GM19238 (cell line): Measurements from ENCODE around the gene GALNT1.
A peak's percentile ranks its signal among the peaks of the same experiment; 100 is the strongest.

Experiments used
- DNase-seq: peaks from one replicate; pipeline ENCODE4 v3.0.0; 2011; ENCODE audit warnings: low spot score; ENCODE audit not compliant: insufficient read length

GALNT1 gene

DNA sequence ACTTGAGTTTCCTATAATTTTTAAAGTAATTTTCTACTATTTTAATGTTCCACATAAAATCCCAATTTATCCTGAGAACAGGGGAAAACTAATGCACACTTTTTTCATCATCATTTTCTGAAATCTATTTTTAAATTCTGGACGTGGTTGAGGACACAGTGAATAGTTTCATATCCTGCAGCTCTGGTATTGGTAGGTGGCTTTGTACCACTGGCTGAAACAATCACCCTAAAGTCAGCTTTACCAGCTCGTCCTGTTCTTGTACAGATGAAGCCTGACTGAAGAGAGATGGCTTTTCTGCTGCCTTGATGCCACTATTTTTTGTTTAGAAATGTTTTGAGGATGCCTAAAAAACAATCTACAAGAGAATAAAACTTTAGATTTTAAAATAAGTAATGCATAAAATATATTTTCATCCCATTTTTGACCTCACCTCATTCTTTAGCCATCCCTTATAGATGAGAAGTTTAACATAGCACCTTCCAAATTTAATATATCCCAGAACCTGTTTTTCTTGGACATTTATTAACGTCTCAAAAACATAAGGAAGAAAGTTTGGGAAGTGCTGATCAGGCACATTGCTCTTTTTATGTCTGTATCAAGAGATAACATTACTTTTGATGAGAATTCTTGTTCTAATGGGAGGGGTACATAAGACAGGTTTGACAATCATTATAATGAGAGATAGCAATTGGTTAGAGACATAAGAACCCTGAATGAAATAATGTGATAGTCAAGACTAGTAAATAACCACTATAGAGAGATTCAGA is 80.9 kb downstream of the GALNT1 start:
- no peak for DNase-seq

- no peak for DNase-seq
Observed at GRCh38 chr18:35671966-35672603, 90.5 kb downstream of the GALNT1 start.

- no peak for DNase-seq
Observed at GRCh38 chr18:35672897-35673296, 91.4 kb downstream of the GALNT1 start.

DNA sequence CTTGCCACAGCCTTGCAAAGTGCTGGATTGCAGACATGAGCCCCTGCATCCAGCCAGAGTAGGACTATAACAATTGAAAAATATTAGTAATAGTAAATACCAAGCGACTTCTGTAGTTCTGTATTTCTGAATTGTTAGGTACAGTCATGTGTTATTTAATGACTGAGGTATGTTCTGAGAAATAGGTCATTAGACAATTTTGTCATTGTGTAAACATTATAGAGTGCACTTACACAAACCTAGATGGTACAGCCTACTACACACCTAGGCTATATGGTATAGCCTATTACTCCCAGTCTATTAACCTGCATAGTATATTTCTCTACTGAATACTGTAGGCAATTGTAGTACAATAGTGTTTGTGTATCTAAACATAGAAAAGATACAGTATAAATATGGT is 92.1 kb downstream of the GALNT1 start:
- DNase-seq: no peak

DNA sequence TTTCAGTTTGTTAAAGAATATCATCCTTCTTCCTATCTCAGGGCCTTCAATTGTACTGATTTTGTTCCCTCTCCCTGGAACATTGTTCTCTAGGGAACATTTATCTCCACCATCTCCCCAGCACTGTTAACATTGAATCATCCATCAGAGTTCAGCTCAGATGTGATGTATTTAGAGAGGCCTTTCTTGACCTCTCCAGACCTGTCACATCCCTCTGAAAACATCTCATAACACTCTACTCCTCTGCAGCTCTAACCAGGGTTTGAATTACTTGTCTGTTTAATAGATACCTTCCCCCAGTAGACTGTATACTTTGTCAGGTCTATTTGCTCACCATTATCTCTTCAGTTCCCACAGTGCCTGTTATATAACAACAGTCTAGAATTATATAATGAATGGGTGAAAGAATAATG is 98.6 kb downstream of the GALNT1 start:
- no peak for DNase-seq

- DNase-seq: no peak
Observed at GRCh38 chr18:35682281-35682867, 100.8 kb downstream of the GALNT1 start.

- DNase-seq: no peak
Observed at GRCh38 chr18:35683021-35683420, 101.5 kb downstream of the GALNT1 start.

DNA sequence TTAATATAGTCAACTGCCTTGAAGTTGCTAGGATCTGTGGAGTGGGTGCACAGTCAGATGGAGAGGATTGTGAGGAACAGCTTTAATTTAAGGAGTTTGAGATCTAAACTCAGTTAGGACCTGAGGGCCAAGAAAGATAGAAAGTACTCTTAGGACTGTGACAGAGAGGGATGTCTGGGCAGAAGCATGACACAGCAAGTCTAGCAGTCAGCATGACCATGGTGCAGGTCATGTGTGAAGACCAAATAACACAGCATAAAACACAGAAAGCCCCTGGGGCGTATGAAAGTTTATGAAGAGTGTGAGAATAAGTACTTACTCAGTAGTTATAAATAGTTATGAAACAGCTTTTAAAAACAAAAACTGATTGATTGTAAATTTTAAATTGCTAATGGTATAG is 107.2 kb downstream of the GALNT1 start:
- peak; percentile 1 for DNase-seq

GRCh38 chr18:35689728-35690127 is 108.2 kb downstream of the GALNT1 start:
- DNase-seq: no peak

DNA sequence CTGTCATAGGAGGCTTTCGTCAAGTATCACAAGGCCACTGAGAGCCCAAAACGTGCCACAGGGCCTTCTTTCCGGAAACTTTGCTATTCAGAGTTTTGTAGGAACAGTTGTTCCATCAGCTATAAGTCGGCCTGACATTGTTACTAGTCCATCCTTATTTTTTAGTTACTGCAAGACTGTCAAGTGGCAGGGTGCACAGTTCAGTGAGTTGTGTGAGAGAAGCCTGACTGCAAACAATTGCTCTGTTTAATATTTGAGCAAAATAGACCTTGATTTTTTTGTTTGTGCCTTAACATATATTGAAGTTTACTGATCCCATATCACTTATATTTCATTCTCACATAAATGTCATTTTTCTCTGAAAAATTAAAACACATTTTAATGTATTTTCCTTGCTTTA is 110.1 kb downstream of the GALNT1 start:
- no peak for DNase-seq

DNA sequence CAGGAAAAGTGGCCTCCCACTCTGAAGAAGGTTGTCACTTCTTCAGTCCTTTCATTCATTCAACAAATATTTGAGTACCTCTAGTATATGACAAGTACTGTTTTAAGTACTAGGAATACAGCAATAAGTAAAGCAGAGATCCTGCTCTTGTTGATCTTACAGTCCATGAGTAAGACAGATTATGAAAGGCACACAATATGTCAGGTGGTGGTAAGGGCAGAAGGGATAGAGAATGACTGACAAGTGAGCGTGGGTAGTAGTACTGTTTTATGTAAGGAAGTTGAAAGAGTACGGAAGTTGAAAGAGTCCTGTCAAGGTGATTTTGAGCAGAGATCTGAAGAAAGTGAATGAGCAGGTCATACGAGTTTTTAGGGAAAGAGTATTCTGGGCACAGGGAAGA is 111.3 kb downstream of the GALNT1 start:
- no peak for DNase-seq

GRCh38 chr18:35693829-35694228 is 112.3 kb downstream of the GALNT1 start:
- DNase-seq: no peak

DNA sequence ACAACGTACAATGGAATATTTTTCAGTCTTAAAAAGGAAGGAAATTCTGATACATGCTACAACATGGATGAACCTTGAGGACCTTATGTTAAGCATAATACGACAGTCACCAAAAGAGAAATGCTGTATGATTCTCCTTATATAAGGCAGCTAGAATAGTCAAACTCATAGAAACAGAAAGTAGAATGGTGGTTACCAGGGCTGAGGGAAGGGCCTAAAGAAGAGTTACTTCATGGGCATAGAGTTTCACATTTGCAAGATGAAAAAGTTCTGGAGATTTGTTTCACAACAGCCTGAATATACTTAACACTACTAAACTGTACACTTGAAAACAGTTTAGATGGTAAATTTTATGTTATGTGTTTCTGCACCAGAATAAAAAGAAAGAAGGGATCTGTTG is 113.3 kb downstream of the GALNT1 start:
- DNase-seq: no peak

GRCh38 chr18:35695384-35695783 is 113.8 kb downstream of the GALNT1 start:
- DNase-seq: no peak

DNA sequence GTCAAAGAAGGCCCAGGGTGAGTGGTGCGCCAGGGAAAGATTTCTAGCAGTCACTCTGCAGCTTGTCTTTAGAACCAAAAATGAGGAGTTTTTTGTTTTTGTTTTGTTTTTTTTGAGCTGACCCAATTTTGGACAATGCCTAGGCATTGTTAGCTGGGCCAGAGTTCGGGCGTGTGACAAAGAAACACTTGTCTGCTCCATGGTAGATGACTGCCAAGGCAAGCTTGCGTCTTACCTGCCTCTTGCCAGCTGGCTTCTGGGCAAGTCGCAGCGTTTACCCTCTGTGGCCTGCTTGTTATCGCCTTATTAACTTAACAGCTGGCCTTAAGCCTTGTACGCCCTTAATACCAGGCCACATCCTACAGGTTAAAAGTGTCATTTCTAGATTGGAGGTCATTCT is 114.3 kb downstream of the GALNT1 start:
- no peak for DNase-seq

DNA sequence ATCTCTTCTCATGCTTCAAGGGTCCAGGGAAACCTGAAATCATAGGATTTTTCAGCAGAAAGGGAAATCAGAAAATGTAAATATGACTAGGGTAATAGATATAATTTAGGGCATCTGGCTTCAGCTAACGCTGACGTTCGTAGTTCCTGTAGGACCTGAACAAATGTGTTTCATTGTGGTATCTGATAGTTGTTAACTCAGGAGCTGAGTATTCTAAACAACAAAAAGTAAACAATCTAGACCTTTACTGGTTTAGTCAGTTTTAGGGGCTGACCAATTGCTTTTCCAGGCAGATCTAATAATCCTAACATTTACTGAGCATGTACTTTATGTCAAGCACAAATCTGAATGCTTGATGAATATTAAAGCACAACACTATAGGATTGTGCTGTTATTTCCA is 114.8 kb downstream of the GALNT1 start:
- no peak for DNase-seq

- no peak for DNase-seq
Observed at GRCh38 chr18:35697869-35698268, 116.3 kb downstream of the GALNT1 start.

DNA sequence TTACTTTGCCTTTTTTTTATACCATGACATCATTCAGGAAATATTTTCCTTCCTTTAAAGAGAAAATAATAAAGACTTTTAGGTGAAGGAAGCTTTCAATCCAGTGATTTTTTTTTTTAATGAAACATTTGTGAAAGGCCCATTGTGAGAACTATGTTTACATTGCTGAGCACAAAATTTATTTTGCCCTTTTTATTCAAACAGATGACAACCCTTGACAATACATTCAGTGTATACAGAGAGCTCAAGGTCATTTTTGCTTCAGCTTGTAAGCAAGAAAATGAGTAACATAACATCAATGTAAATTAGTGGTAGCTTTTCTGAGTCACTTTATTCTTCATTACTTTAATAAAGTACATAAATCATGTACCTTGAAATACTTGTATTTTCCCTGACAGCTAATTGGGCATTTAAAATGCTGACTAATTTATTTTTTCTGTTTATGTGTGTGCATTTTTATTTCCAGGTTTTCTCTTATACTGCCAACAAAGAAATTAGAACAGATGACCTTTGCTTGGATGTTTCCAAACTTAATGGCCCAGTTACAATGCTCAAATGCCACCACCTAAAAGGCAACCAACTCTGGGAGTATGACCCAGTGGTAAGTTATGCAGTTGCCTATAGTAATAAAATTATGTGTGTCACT is 121.6 kb downstream of the GALNT1 start:
- no peak for DNase-seq

DNA sequence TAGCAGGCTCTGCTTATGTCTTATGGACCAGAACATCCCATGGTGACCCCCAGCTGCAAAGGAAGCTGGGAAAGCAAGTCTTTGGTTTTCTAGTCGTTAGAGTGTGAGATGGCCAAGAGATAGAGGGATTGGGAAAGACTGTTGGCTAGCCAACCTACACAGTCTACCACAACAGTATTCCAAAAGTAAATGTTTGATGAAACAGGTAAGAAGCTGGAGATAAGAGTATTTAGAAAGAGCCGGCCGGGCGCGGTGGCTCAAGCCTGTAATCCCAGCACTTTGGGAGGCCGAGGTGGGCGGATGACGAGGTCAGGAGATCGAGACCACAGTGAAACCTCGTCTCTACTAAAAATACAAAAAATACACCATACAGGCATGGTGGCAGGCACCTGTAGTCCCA is 124.4 kb downstream of the GALNT1 start:
- no peak for DNase-seq

- no peak for DNase-seq
Observed at GRCh38 chr18:35707247-35707646, 125.7 kb downstream of the GALNT1 start.

- no peak for DNase-seq
Observed at GRCh38 chr18:35707674-35708073, 126.1 kb downstream of the GALNT1 start.

- no peak for DNase-seq
Observed at GRCh38 chr18:35710581-35710980, 129.0 kb downstream of the GALNT1 start.
